Heart left ventricle (tissue), 13 donors: ENCODE results near the gene YY2.

Experiments used
- POLR2A ChIP-seq, 2 donors: fragments of 450-650 bp; IDR thresholded peaks; one replicate each; pipeline ENCODE4 v1.6.1; 2017; ENCODE audit warnings: antibody characterized with exemption in 2 of 2, mild to moderate bottlenecking in 2 of 2, moderate library complexity in 2 of 2
- TF ChIP-seq, protein P1 (sequence below), 12 donors: fragments of 200-600 bp; sonication (generic) in 4 of 12; IDR thresholded peaks; one replicate each; pipeline versions ENCODE4 v1.5.0 to v1.8.0; 2018 to 2022; ENCODE audit warnings: antibody characterized with exemption in 12 of 12, mild to moderate bottlenecking in 5 of 12
- donor health status: ischemic (EF 13 %, LVEDD 7.1; RV severe dilation, severe dysfunction).
- donor health status: DM: no; HTN: yes; CAD: no.
- donor health status: DM: no; HTN: no; CAD: no.
- donor health status: ischemic (EF 25% LVEDD 6.9; RV normal size, moderate dysfunction).
- donor health status: ischemic (EF 25% LVEDD 5.7; RV mildly dilated, moderate dysfunction).
- donor health status: ischemic (EF 35%, LVEDD 5.7; RV mildly dilated, moderate dysfunction).
- donor health status: nonischemic (EF 11% LVEDD 7.7; RV severe dilation, severe dysfunction).
- donor health status: DM: yes; HTN: yes; CAD: no.
- donor health status: PGD.
- donor health status: ischemic (EF 29% LVEDD 5.4; RV normal size, mild dysfunction).
- donor health status: nonischemic (EF 23%, LVEDD 6.1; RV moderate dilation, normal function).

DNA sequence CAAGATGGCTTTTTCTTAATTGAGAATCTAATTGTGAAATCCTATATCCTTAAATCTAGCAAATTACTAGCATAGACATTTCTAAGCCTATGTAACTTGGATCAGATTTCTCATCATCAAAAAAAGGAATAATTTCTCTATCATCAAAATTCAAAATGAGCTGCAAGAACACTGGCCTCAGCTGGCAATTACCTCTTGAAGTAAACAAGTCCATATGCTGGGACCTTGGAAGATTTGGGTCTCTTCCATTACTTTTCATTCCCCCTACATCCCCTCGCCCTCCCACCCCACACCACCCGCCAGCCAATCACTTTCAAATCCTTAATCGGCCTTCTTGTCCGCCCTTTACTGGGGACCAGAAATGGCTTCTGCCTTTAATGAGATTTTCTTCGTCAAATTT lies 39.7 kb upstream of the YY2 start:
- TF ChIP-seq, protein P1, sequence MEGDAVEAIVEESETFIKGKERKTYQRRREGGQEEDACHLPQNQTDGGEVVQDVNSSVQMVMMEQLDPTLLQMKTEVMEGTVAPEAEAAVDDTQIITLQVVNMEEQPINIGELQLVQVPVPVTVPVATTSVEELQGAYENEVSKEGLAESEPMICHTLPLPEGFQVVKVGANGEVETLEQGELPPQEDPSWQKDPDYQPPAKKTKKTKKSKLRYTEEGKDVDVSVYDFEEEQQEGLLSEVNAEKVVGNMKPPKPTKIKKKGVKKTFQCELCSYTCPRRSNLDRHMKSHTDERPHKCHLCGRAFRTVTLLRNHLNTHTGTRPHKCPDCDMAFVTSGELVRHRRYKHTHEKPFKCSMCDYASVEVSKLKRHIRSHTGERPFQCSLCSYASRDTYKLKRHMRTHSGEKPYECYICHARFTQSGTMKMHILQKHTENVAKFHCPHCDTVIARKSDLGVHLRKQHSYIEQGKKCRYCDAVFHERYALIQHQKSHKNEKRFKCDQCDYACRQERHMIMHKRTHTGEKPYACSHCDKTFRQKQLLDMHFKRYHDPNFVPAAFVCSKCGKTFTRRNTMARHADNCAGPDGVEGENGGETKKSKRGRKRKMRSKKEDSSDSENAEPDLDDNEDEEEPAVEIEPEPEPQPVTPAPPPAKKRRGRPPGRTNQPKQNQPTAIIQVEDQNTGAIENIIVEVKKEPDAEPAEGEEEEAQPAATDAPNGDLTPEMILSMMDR (IDR thresholded peaks at IDR 0.05), result no peak
- no peak for TF ChIP-seq POLR2A (IDR thresholded peaks at IDR 0.05)
